ENCODE measurements around the gene OSBPL8. TPM values are rescaled to one million over a fixed set of nuclear protein-coding genes. Genes with fewer than 3 reads are reported as not detected.

The OSBPL8 gene
- total and polyA plus RNA-seq, 10 of the 15 experiments (the other 5 are each of a cell fraction or from before 2014, with no cell fraction given) = 10.4 to 58.0 (median 32.0) TPM

- intact Hi-C loops (cut with micrococcal nuclease; ENCODE audit: unreplicated experiment) (loop anchor here (10.0 kb wide), 2 partner anchors 498 to 1058 kb away; partner anchors contain the start of gene NAP1L1), in situ Hi-C loops (cut with MboI) (no loop called here)
- ChIA-PET RAD21 (ENCODE audit: unreplicated experiment) (no interaction called here), POLR2A (no interaction called here), CTCF (interaction anchor here (0.6 kb wide), 1 partner anchor 19 kb away, joined by 3 read pairs; no protein-coding TSS in a partner anchor), SMC1A (ENCODE audit: uncharacterized antibody, unreplicated experiment) (no interaction called here)
- no peaks in the 10 kb centered on the region for H3K4me1 ChIP-seq (ENCODE audit: control insufficient read depth, insufficient read depth, low read length)
- no peaks in the 10 kb centered on the region for H4K20me1 ChIP-seq (ENCODE audit: control insufficient read depth, insufficient read depth)
- H2AFZ ChIP-seq (ENCODE audit: control insufficient read depth, low read depth, low read length) = no peak overlapping the region
- BruUV-seq (replicated peaks) = no TSS peak
- no peaks in the 10 kb centered on the region for H3K27me3 ChIP-seq (replicated peaks in 1 of 2; ENCODE audit: control insufficient read depth in 2 of 2, insufficient read depth in 2 of 2, low read length in 1 of 2)
- H3K4me2 ChIP-seq (ENCODE audit: control insufficient read depth, insufficient read depth) = no peak overlapping the region
- H3K79me2 ChIP-seq (ENCODE audit: control insufficient read depth, insufficient read depth, low read length) = no peaks in the 10 kb centered on the region
- no peak overlapping the region for H3K27ac ChIP-seq (ENCODE audit: control insufficient read depth, insufficient read depth)
- H3K36me3 ChIP-seq (ENCODE audit: control insufficient read depth in 2 of 2, insufficient read depth in 2 of 2, low read length in 1 of 2) = no peaks in the 10 kb centered on the region
- DNase-seq (ENCODE audit: low read depth, low spot score) (no peak), FAIRE-seq (no peak), ATAC-seq (no peak)
- no peaks in the 10 kb centered on the region for H3K9me3 ChIP-seq (replicated peaks; ENCODE audit: control insufficient read depth, insufficient read depth, low read length)
- no peak overlapping the region for H3K9ac ChIP-seq (ENCODE audit: control insufficient read depth, insufficient read depth, low read length)
- H3K4me3 ChIP-seq = no peak overlapping the region
- 35% methylated on average over 3 of the region's 3 CpGs for WGBS (ENCODE audit: insufficient coverage, insufficient replicate concordance, low lambda C conversion rate, missing lambda C conversion rate)
- TF ChIP-seq MYC (IDR thresholded peaks at IDR 0.05; ENCODE audit: insufficient read depth, insufficient read length, insufficient replicate concordance, low read length, severe bottlenecking) = no peak
- no peak for TF ChIP-seq SPI1 (IDR thresholded peaks at IDR 0.05; ENCODE audit: borderline replicate concordance, insufficient read depth, low read depth, low read length)
- TF ChIP-seq, protein P1, sequence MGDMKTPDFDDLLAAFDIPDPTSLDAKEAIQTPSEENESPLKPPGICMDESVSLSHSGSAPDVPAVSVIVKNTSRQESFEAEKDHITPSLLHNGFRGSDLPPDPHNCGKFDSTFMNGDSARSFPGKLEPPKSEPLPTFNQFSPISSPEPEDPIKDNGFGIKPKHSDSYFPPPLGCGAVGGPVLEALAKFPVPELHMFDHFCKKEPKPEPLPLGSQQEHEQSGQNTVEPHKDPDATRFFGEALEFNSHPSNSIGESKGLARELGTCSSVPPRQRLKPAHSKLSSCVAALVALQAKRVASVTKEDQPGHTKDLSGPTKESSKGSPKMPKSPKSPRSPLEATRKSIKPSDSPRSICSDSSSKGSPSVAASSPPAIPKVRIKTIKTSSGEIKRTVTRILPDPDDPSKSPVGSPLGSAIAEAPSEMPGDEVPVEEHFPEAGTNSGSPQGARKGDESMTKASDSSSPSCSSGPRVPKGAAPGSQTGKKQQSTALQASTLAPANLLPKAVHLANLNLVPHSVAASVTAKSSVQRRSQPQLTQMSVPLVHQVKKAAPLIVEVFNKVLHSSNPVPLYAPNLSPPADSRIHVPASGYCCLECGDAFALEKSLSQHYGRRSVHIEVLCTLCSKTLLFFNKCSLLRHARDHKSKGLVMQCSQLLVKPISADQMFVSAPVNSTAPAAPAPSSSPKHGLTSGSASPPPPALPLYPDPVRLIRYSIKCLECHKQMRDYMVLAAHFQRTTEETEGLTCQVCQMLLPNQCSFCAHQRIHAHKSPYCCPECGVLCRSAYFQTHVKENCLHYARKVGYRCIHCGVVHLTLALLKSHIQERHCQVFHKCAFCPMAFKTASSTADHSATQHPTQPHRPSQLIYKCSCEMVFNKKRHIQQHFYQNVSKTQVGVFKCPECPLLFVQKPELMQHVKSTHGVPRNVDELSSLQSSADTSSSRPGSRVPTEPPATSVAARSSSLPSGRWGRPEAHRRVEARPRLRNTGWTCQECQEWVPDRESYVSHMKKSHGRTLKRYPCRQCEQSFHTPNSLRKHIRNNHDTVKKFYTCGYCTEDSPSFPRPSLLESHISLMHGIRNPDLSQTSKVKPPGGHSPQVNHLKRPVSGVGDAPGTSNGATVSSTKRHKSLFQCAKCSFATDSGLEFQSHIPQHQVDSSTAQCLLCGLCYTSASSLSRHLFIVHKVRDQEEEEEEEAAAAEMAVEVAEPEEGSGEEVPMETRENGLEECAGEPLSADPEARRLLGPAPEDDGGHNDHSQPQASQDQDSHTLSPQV (IDR thresholded peaks at IDR 0.05) = no peak
- TF ChIP-seq SIN3A (IDR thresholded peaks at IDR 0.05; ENCODE audit: low read depth, low read length) = no peak
- TF ChIP-seq HDAC2 (IDR thresholded peaks at IDR 0.05) = no peak
- TF ChIP-seq BCLAF1 (IDR thresholded peaks at IDR 0.05) = no peak
- TF ChIP-seq ZNF622 (IDR thresholded peaks at IDR 0.05) = no peak
- no peak for TF ChIP-seq CBX3 (IDR thresholded peaks at IDR 0.05; ENCODE audit: borderline replicate concordance, low read depth)
- TF ChIP-seq GABPA (IDR thresholded peaks at IDR 0.05; ENCODE audit: low read depth) = no peak
- no peak for TF ChIP-seq USF1 (IDR thresholded peaks at IDR 0.05; ENCODE audit: borderline replicate concordance, extremely low read length, insufficient read depth, low read depth, low read length)
- no peak for TF ChIP-seq RCOR1 (conservative IDR thresholded peaks at IDR 0.05; ENCODE audit: low read depth, low read length)
- TF ChIP-seq MTA2 (IDR thresholded peaks at IDR 0.05; ENCODE audit: low read depth) = no peak
- TF ChIP-seq MLLT1 (IDR thresholded peaks at IDR 0.05) = no peak
- no peak for TF ChIP-seq RBBP5 (conservative IDR thresholded peaks at IDR 0.05)
- TF ChIP-seq PAX5 (IDR thresholded peaks at IDR 0.05; ENCODE audit: borderline replicate concordance, low read depth, low read length) = no peak
- TF ChIP-seq FOXM1 (IDR thresholded peaks at IDR 0.05; ENCODE audit: low read depth, low read length) = no peak
- no peak for TF ChIP-seq BRCA1 (IDR thresholded peaks at IDR 0.05; ENCODE audit: low read depth, low read length)
Observed at GRCh38 chr12:76583301-76583700, 23.7 kb upstream of the OSBPL8 start.

Measured in GM12878 (cell line).